Muscle layer of duodenum (tissue), 2 donors: ENCODE data around the gene CSE1L.
"Not testable (repeated sequence)": the region's sequence is repeated elsewhere in the genome, so short reads cannot be mapped to it uniquely, and the experiment has no call there.

Experiments used
- H3K27ac ChIP-seq: one replicate; pipeline ENCODE4 v1.7.0; 2013; ENCODE audit warnings: mild to moderate bottlenecking, low read length
- H3K27me3 ChIP-seq: one replicate; pipeline ENCODE4 v1.7.0; 2013; ENCODE audit warnings: low read depth, mild to moderate bottlenecking, control low read depth, low read length
- H3K36me3 ChIP-seq, 2 donors: one replicate each; pipeline ENCODE4 v1.7.0; 2013; ENCODE audit warnings: low read length in 2 of 2, control low read depth in 1 of 2, mild to moderate bottlenecking in 1 of 2; ENCODE audit not compliant: insufficient read depth in 2 of 2, control insufficient read depth in 1 of 2
- H3K4me1 ChIP-seq, 2 donors: one replicate each; pipeline ENCODE4 v1.7.0; 2013; ENCODE audit warnings: low read length in 2 of 2, mild to moderate bottlenecking in 2 of 2, control low read depth in 1 of 2, moderate library complexity in 1 of 2; ENCODE audit not compliant: insufficient read depth in 2 of 2, control insufficient read depth in 1 of 2
- H3K4me3 ChIP-seq, 2 donors: one replicate each; pipeline ENCODE4 v1.7.0; 2013; ENCODE audit warnings: low read length in 2 of 2, low read depth in 1 of 2, mild to moderate bottlenecking in 1 of 2
- H3K9me3 ChIP-seq, 2 donors: one replicate each; pipeline ENCODE4 v1.7.0; 2013; ENCODE audit warnings: low read length in 2 of 2, control low read depth in 1 of 2, mild to moderate bottlenecking in 1 of 2; ENCODE audit not compliant: control insufficient read depth in 1 of 2
- donor health status: healthy.

CSE1L gene

GRCh38 chr20:49046087-49046900, at the start of gene CSE1L:
Gene CSE1L, plus strand, starts transcription at chr20:49046312. Its CDS starts 12,152 bp downstream, at chr20:49058464.
- Histone ChIP-seq H3K9me3 (no peaks in the 10 kb centered on the region), H3K27me3 (no peaks in the 10 kb centered on the region), H3K4me3 (peak within 1 kb of the TSS; percentile 94 to 98), H3K27ac (peak within 1 kb of the TSS; percentile 94), H3K36me3 (peaks cover 0 to 4% of the 10 kb centered on the region in 2 donors), H3K4me1 (peaks cover 0 to 21% of the 10 kb centered on the region in 2 donors)

GRCh38 chr20:48999890-49000870, 45.9 kb upstream of the CSE1L start:
- Histone ChIP-seq H3K27ac (no peak overlapping the region), H3K9me3 (no peaks in the 10 kb centered on the region), H3K4me3 (no peak overlapping the region), H3K27me3 (no peaks in the 10 kb centered on the region), H3K36me3 (peaks cover 45 to 55% of the 10 kb centered on the region in 2 donors), H3K4me1 (no peaks in the 10 kb centered on the region)

GRCh38 chr20:49001741-49002140, 44.4 kb upstream of the CSE1L start:
- Histone ChIP-seq H3K4me3 (no peak overlapping the region), H3K9me3 (no peaks in the 10 kb centered on the region), H3K4me1 (no peaks in the 10 kb centered on the region), H3K27me3 (no peaks in the 10 kb centered on the region), H3K27ac (no peak overlapping the region), H3K36me3 (peaks cover 43 to 51% of the 10 kb centered on the region in 2 donors)

GRCh38 chr20:49006446-49006980, 39.6 kb upstream of the CSE1L start:
- Histone ChIP-seq H3K27me3 (no peaks in the 10 kb centered on the region), H3K9me3 (no peaks in the 10 kb centered on the region), H3K27ac (no peak overlapping the region), H3K36me3 (peaks cover 40 to 42% of the 10 kb centered on the region in 2 donors), H3K4me3 (no peak overlapping the region), H3K4me1 (no peaks in the 10 kb centered on the region)

GRCh38 chr20:49009899-49010631, 36.0 kb upstream of the CSE1L start:
- no peaks in the 10 kb centered on the region for H3K4me1 ChIP-seq

GRCh38 chr20:49024220-49024619, 21.9 kb upstream of the CSE1L start:
- Histone ChIP-seq H3K4me3 (no peak overlapping the region), H3K4me1 (no peaks in the 10 kb centered on the region), H3K9me3 (no peaks in the 10 kb centered on the region), H3K27ac (no peak overlapping the region), H3K36me3 (peaks cover 46 to 74% of the 10 kb centered on the region in 2 donors), H3K27me3 (no peaks in the 10 kb centered on the region)

More at GRCh38 chr20:49009899-49010631, 36.0 kb upstream of the CSE1L start:
- Histone ChIP-seq H3K27me3 (no peaks in the 10 kb centered on the region), H3K9me3 (no peaks in the 10 kb centered on the region), H3K27ac (no peak overlapping the region), H3K4me3 (no peak overlapping the region), H3K36me3 (peaks cover 70% of the 10 kb centered on the region in 2 donors)

GRCh38 chr20:49028177-49028576, 17.9 kb upstream of the CSE1L start:
- not testable (repeated sequence) for H3K9me3 ChIP-seq
- H3K36me3 ChIP-seq = peaks cover 41 to 59% of the 10 kb centered on the region in 2 donors

GRCh38 chr20:49028684-49029083, 17.4 kb upstream of the CSE1L start:
- Histone ChIP-seq H3K9me3 (no peaks in the 10 kb centered on the region), H3K36me3 (peaks cover 45 to 62% of the 10 kb centered on the region in 2 donors), H3K27me3 (no peaks in the 10 kb centered on the region), H3K4me1 (no peaks in the 10 kb centered on the region), H3K4me3 (no peak overlapping the region), H3K27ac (no peak overlapping the region)

More at GRCh38 chr20:49028177-49028576, 17.9 kb upstream of the CSE1L start:
- H3K27ac ChIP-seq, H3K4me3 ChIP-seq, H3K27me3 ChIP-seq, H3K4me1 ChIP-seq: not testable (repeated sequence)

GRCh38 chr20:49029203-49029602, 16.9 kb upstream of the CSE1L start:
- Histone ChIP-seq H3K4me3 (no peak overlapping the region), H3K36me3 (peaks cover 46 to 64% of the 10 kb centered on the region in 2 donors), H3K27ac (no peak overlapping the region), H3K9me3 (no peaks in the 10 kb centered on the region), H3K4me1 (no peaks in the 10 kb centered on the region), H3K27me3 (no peaks in the 10 kb centered on the region)

GRCh38 chr20:49030954-49031619, 15.0 kb upstream of the CSE1L start:
- Histone ChIP-seq H3K27me3 (no peaks in the 10 kb centered on the region), H3K4me3 (no peak overlapping the region), H3K27ac (no peak overlapping the region), H3K4me1 (no peaks in the 10 kb centered on the region), H3K36me3 (peaks cover 53 to 60% of the 10 kb centered on the region in 2 donors), H3K9me3 (no peaks in the 10 kb centered on the region)
